Cerebellar cortex (tissue), 1 donor: ENCODE measurements around the gene TUBA3D.
"Not testable (repeated sequence)": the region's sequence is repeated elsewhere in the genome, so short reads cannot be mapped to it uniquely, and the experiment has no call there.

ENCODE experiments used
- DNase-seq: peaks from one replicate; pipeline ENCODE4 v3.0.0-alpha.2; 2015; ENCODE audit warnings: low spot score

The TUBA3D gene

DNA sequence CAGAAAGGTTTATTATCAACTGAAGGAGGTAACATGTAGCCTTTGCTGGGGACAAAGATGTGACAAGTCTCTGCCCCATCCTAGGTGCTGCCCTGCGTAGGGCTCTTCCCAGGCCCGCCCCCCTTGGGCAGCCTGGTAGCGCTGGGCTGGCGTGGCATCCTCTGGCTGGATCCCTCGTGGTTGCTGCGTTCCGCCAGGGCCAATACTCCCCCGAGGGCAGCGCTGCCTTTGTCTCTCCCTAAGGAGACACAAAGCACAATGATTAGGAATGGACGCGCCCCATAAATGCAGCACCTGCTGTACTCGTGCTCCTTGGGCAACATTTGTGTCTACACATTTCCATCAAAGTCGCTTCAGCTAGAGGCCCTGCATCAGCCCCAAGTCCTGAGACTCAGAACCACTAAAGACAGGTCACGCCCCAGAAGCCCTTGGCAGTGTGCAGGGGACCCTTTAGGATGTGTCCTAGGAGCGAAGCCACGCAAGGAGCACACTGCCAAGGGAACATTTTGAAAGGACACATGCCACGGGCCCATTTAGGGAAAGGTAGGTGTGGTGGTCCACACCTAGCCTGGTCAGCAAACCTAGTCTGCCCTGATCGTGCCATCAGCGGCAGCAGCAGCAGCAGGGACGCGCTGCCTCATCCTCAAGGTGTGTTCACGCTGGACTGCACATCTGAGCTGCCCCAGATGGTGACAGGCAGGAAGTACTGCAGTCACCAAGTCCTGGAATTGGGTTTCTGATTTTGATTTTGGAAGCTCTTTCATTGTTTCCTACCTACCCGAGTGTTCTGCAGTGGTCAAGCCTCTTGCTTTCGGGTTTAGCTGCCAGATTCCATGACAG is 8.3 kb downstream of the TUBA3D start:
- not testable (repeated sequence) for DNase-seq

- DNase-seq, result not testable (repeated sequence)
Observed at GRCh38 chr2:131484906-131485460, 9.1 kb downstream of the TUBA3D start.

DNA sequence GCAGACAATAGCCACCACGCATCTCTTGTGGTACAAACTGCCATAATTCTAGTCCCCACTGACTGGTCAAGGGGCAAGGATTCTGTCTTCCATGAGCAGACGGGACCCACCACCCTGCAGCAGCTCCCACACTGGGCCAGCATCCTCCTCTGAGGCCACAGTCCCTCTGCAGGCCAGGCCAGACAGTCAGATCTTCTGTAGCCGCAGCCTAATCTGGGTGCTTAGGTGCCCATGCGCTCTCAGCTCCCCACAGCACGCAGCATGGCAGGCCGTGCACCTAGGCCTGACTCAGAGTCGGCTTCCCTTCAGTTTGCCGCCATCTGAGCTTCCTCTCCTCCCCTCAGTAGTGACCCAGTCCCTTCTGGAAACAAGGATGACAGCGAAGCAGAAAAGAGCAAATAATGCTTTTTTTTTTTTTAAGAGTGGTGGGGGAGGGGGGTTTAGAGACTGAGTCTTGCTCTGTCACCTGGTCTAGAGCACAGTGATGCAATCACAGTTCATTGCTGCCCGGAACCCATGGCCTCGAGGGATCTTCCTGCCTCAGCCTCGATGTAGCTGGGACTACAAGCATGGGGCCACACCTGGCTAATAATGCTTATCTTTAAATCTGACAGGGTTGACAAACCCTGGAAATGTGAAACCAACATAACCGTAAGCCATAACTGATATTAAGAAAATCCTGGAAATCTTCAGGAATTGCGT is 10.4 kb downstream of the TUBA3D start:
- not testable (repeated sequence) for DNase-seq

- no peak for DNase-seq
Observed at GRCh38 chr2:131488306-131489205, 12.6 kb downstream of the TUBA3D start.

GRCh38 chr2:131490616-131491468 is 14.9 kb downstream of the TUBA3D start:
- DNase-seq, result peak; percentile 28

- peak; percentile 32 for DNase-seq
Observed at GRCh38 chr2:131491469-131491836, 15.5 kb downstream of the TUBA3D start.

- DNase-seq, result not testable (repeated sequence)
Observed at GRCh38 chr2:131492015-131492417, 16.1 kb downstream of the TUBA3D start, which contains the start of gene MZT2A. Gene MZT2A (minus strand): TSS chr2:131492397. CDS start chr2:131492376, 21 bp downstream.

GRCh38 chr2:131492418-131493198 is 16.7 kb downstream of the TUBA3D start:
- peak; percentile 97 for DNase-seq

DNA sequence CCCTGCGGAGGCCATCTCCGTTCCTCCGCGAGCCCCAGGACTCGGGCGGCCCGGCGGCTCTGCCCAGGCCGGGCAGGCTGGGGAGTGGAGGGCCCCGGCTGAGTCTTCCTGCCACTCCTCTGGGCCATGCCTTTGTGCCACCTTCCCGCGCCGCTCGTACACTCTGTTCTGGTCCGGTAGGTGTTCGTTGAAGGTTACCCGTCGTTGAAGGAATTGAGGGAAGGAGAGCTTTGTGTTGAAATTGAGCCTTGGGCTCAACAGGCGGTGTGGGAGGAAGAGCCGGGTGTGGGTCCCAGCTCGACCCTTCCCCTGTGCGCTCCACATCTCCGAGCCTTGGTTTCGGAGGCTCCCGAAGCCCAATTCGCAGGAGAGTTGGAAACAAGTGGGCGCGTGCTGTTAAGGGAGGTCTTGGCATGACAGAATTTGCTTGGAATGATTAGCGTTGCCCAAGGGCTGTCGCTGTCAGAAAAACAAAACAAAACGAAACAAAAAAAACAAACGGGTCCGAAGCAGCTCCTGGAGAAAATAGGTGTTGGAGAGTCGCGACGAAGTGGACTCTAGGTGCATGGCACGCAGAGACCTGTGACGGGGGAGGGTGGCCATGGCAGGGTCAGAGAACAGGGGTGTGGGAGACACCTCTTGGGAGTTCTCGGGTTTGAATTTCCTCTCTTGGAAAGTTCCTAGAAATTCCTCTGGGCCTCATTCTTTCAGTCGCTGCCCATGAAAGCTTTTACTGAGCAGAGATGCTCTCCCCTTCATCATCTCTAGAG is 17.5 kb downstream of the TUBA3D start:
- no peak for DNase-seq

GRCh38 chr2:131495506-131495905 is 19.6 kb downstream of the TUBA3D start:
- DNase-seq, result not testable (repeated sequence)

GRCh38 chr2:131498321-131498973 is 22.5 kb downstream of the TUBA3D start:
- not testable (repeated sequence) for DNase-seq

DNA sequence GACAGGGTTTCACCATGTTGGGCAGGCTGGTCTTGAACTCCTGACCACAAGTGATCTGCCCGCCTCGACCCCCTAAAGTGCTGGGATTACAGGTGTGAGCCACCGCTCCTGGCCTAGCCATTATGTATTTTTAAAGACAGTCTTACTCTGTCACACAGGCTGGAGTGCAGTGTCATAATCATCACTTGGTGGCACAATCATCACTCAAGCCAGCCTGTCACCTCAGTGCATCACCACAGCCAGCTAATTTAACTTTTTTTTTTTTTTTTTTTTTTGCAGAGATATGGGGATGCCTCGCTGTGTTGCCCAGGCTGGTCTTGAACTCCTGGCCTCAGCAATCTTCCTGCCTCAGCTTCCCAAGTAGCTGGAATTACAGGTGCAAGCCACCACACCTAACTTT is 27.7 kb downstream of the TUBA3D start:
- not testable (repeated sequence) for DNase-seq

GRCh38 chr2:131504082-131504750 is 28.3 kb downstream of the TUBA3D start:
- DNase-seq, result not testable (repeated sequence)

DNA sequence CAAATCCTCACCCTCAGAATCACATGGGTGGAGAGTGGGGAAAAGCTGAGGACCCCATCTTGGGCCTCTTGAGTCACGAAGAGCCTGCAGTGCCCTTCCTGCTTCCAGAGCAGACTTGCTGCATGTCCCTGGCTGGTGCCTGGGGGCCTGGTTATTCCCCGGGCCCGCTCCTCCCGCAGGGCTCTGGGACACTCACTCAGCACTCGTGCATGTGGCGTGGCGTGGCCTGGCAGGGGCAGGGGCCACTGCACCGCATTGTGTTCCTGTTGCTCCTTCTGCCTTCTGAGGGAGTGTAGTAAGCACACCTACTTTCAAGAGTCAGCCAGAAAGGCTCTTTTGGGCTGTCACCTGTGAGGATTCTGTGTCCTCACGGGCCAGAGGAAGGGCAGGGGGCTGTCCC is 33.7 kb downstream of the TUBA3D start:
- DNase-seq, result no peak

DNA sequence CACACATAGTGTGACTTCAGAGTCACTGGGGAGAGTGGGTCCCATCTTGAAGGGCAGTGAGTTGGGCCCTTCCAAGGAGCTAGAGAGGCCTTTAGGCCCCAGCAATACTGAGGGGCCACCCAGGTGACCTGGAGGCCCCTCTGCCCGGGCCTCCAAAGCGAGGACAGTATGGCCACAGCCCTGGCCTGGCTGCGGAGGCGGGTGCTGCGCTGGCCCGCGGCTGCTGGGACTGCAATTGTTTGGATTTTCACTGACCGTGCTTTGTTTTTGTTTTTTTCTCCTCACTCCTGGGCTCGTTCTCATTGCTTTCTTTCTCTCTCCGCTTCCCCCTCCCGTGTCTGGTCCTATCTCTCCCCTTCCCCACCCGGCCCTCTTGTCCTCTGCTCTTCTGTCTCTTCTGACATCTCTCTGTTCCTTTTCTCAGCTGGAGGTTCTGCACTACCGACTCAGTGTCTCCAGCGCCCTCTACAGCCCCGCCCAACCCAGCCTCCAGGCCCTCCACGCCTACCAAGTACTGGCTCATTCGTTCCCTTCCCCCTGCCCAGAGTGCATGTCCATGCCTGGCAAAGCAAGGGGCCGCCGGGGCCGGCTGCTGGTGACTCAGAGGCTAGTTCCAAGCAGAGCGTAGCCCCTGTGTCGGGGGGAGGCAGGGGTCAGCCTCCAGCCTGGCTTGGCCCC is 35.5 kb downstream of the TUBA3D start:
- DNase-seq, result not testable (repeated sequence)

DNA sequence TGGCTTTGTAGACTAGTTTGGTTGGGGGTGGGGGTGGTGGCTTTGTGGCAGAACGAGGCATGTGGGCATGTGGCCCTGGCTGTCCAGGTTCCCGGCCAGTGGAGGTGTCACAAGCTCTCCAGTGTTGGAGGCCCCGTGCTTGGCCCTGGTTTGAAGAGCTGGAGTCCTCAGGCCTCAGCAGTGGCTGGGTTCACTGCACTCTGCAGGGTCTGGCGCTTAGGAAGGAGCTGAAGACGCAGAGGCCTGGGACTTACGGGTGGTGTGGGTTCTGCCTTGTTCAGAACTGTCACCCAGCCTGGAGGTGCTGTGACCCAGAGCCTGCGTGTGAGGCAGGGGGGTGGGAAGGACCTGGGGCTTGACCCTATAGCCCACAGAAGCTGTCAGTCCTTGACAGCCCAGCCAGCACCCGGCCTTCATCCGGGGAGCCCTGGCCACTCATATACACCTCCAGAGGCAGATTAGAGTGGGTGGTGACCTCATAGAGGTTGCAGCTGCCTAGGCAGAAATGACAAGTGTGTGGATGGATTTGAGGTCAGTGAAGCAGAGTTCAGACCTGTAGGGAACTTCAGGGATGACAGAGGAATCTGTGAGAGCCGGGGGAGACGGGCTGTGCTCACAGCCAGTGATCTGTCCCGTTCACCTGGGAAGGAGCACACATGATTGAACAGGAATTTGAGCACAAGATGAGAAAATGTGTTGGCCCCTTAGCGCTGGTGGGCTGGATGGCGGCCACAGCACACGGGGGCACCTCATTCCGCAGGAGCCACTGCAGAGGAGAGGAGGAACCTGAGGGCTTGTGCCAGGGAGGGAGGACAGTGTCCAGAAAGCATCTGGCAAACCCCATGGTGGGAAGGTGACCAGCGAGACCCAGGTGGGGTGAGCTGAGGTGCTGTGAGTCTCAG is 36.3 kb downstream of the TUBA3D start:
- not testable (repeated sequence) for DNase-seq
